Endothelial cell of umbilical vein (primary cell): ENCODE measurements around the gene ANKRD33. TPM values are rescaled to one million over a fixed set of nuclear protein-coding genes. Genes with fewer than 3 reads are reported as not detected.

ENCODE experiments used
- BruUV-seq: library from RNA; stranded (reverse); fragments of 400-500 nt; replicated peaks from 2 replicates; lab custom pipeline; 2021; lab: Mats Ljungman, UMichigan
- CTCF ChIA-PET: fragments of 300-600, 350-600 bp; sonication (Branson Sonifier 250); formaldehyde crosslinking; loops from one replicate; lab custom pipeline; 2021; ENCODE audit warnings: antibody characterized with exemption, inconsistent platforms; lab: Charles Lee
- POLR2A ChIA-PET: fragments of 300-600, 350-600 bp; sonication (Branson Sonifier 250); formaldehyde crosslinking; loops from one replicate; lab custom pipeline; 2021; ENCODE audit warnings: antibody characterized with exemption, inconsistent platforms; lab: Charles Lee
- DNase-seq: peaks from one replicate; pipeline ENCODE4 v3.0.0-alpha.2; 2011; ENCODE audit warnings: low read depth, low spot score
- FAIRE-seq: peaks from 2 replicates; lab custom pipeline; 2011; peaks lifted over from hg19 to GRCh38; lab: Jason Lieb, UNC
- H2AFZ ChIP-seq: 2 replicates; pipeline ENCODE4 v1.6.0; 2012; ENCODE audit warnings: low read depth, low read length, control low read depth, inconsistent platforms
- H3K27ac ChIP-seq: 2 replicates; pipeline ENCODE4 v1.5.1; 2011; ENCODE audit warnings: low read depth, mild to moderate bottlenecking, control low read depth, low read length, moderate library complexity; ENCODE audit not compliant: insufficient read depth
- H3K27me3 ChIP-seq, 2 experiments: 2 replicates each; pipeline versions ENCODE4 v1.6.0 to v1.6.1; 2011; ENCODE audit warnings: low read length in 2 of 2, mixed read lengths in 1 of 2; ENCODE audit not compliant: control insufficient read depth in 2 of 2, insufficient read depth in 2 of 2
- H3K36me3 ChIP-seq, 2 experiments: 2 replicates in 1 of 2; 3 replicates in 1 of 2; pipeline ENCODE4 v1.5.1; 2011; ENCODE audit warnings: low read length in 2 of 2, mild to moderate bottlenecking in 1 of 2, moderate library complexity in 1 of 2; ENCODE audit not compliant: control insufficient read depth in 2 of 2, insufficient read depth in 2 of 2; ENCODE audit errors: extremely low read depth in 1 of 2
- H3K4me1 ChIP-seq: 3 replicates; pipeline ENCODE4 v1.5.1; 2011; ENCODE audit warnings: mild to moderate bottlenecking, low read length; ENCODE audit not compliant: control insufficient read depth, insufficient read depth; ENCODE audit errors: extremely low read depth
- H3K4me2 ChIP-seq: 2 replicates; pipeline ENCODE4 v1.6.1; 2011; ENCODE audit warnings: low read length, control low read depth, mixed read lengths; ENCODE audit not compliant: insufficient read depth
- H3K4me3 ChIP-seq, 3 experiments: fragments of 200-600 bp in 1 of 3; sonication (generic), shearing (Covaris generic) in 1 of 3; replicated peaks in 1 of 3; 2 replicates each; pipeline ENCODE4 v1.5.1; 2011 to 2016; ENCODE audit warnings: control low read depth in 3 of 3, low read length in 3 of 3, mild to moderate bottlenecking in 2 of 3, inconsistent platforms in 1 of 3, low read depth in 1 of 3, moderate library complexity in 1 of 3; ENCODE audit not compliant: insufficient read depth in 1 of 3
- H3K79me2 ChIP-seq: 2 replicates; pipeline ENCODE4 v1.6.0; 2012; ENCODE audit warnings: low read length, inconsistent platforms; ENCODE audit not compliant: control insufficient read depth, insufficient read depth
- H3K9ac ChIP-seq: replicated peaks from 2 replicates; pipeline ENCODE3; 2011; ENCODE audit warnings: low read length, control low read depth; ENCODE audit not compliant: insufficient read depth; ENCODE audit errors: extremely low read depth
- H3K9me1 ChIP-seq: replicated peaks from 3 replicates; pipeline ENCODE4 v1.6.0; 2011; ENCODE audit warnings: mild to moderate bottlenecking, low read length; ENCODE audit not compliant: control insufficient read depth, insufficient read depth; ENCODE audit errors: extremely low read depth
- H3K9me3 ChIP-seq: replicated peaks from 2 replicates; pipeline ENCODE4 v1.5.1; 2012; ENCODE audit warnings: low read length, inconsistent platforms; ENCODE audit not compliant: control insufficient read depth, insufficient read depth
- H4K20me1 ChIP-seq: replicated peaks from 2 replicates; pipeline ENCODE3; 2011; ENCODE audit warnings: mild to moderate bottlenecking, low read length; ENCODE audit not compliant: control insufficient read depth, insufficient read depth; ENCODE audit errors: extremely low read depth
- CTCF ChIP-seq, 2 donors: IDR thresholded peaks; 1 replicate in 1 of 2; 2 replicates in 1 of 2; pipeline ENCODE4 v1.5.1; 2011; ENCODE audit warnings: low read length in 2 of 2, mild to moderate bottlenecking in 2 of 2, moderate library complexity in 2 of 2, control low read depth in 1 of 2, inconsistent platforms in 1 of 2, low read depth in 1 of 2; ENCODE audit not compliant: insufficient read depth in 1 of 2; ENCODE audit errors: extremely low read depth in 1 of 2
- EZH2 ChIP-seq: IDR thresholded peaks from 2 replicates; pipeline ENCODE4 v1.6.1; 2012; ENCODE audit warnings: borderline replicate concordance, low read depth, mild to moderate bottlenecking, moderate library complexity, low read length, inconsistent platforms; ENCODE audit not compliant: severe bottlenecking
- FOS ChIP-seq: IDR thresholded peaks from 2 replicates; pipeline ENCODE4 v1.6.1; 2011; ENCODE audit warnings: mild to moderate bottlenecking, low read length, moderate library complexity, borderline replicate concordance; ENCODE audit not compliant: insufficient read depth
- GATA2 ChIP-seq: IDR thresholded peaks from 2 replicates; pipeline ENCODE4 v1.7.0; 2011; ENCODE audit warnings: low read depth, mild to moderate bottlenecking, moderate library complexity, mixed read lengths, low read length; ENCODE audit not compliant: insufficient read length, insufficient read depth
- JUN ChIP-seq: IDR thresholded peaks from 2 replicates; pipeline ENCODE4 v1.6.1; 2011; ENCODE audit warnings: borderline replicate concordance, low read depth; ENCODE audit not compliant: insufficient read length, insufficient read depth
- MAX ChIP-seq: IDR thresholded peaks from 2 replicates; pipeline ENCODE4 v1.6.1; 2011; ENCODE audit not compliant: insufficient read depth, insufficient read length
- MYC ChIP-seq: IDR thresholded peaks from one replicate; pipeline ENCODE4 v1.6.1; 2011; ENCODE audit warnings: mild to moderate bottlenecking, low read depth, low read length
- POLR2A ChIP-seq: IDR thresholded peaks from 2 replicates; pipeline ENCODE4 v1.6.1; 2012; ENCODE audit warnings: low read depth, mild to moderate bottlenecking, control low read depth, low read length
- POLR2AphosphoS5 ChIP-seq: IDR thresholded peaks from 2 replicates; pipeline ENCODE4 v1.6.1; 2012; ENCODE audit warnings: low read depth, mild to moderate bottlenecking, control low read depth, low read length, moderate library complexity; ENCODE audit not compliant: insufficient read depth
- dilution Hi-C: fragments of 300-500 bp; cut with MboI; formaldehyde crosslinking; loops from one replicate; pipeline ENCODE4 v1.15.0; 2019; ENCODE audit warnings: low sequenced_read_pairs; ENCODE audit not compliant: extremely low pct_ligation_motif_present
- intact Hi-C: fragments of 100-400 bp; cut with micrococcal nuclease; formaldehyde crosslinking; loops from one replicate; pipeline ENCODE4 v1.10.0; 2022
- polyA plus RNA-seq, 4 experiments: library from polyadenylated mRNA; depleted of rRNA in 3 of 4; stranded (reverse) in 3 of 4; unstranded in 1 of 4; fragments of >200 nt; gene quantifications; 2 replicates each; pipeline versions ENCODE4 v1.2.1 to v1.2.3, GENCODE V29; 2011 to 2012; ENCODE audit warnings: missing spikeins in 1 of 4
- total RNA-seq: library from RNA; stranded (reverse); gene quantifications from 2 replicates; pipeline ENCODE4 v1.2.3, GENCODE V29; 2021

ANKRD33 gene
- total and polyA plus RNA-seq, 2 donors (not counting 3 experiments of a cell fraction or from before 2014, with no cell fraction given), result 0.80 to 1.2 TPM

- POLR2A ChIA-PET, result interaction anchor here (0.7 kb wide), 1 partner anchor 1521 kb away, joined by 4 read pairs; no protein-coding TSS in a partner anchor
- no TSS peak for BruUV-seq
- Histone ChIP-seq H4K20me1 (no peaks in the 10 kb centered on the region), H3K27ac (no peak overlapping the region), H3K4me2 (no peak overlapping the region), H3K79me2 (no peaks in the 10 kb centered on the region), H3K27me3 (no peaks in the 10 kb centered on the region), H3K9me1 (no peaks in the 10 kb centered on the region), H3K4me1 (peaks cover 6% of the 10 kb centered on the region), H3K9ac (no peak overlapping the region), H2AFZ (no peak overlapping the region), H3K4me3 (no peak overlapping the region), H3K9me3 (no peaks in the 10 kb centered on the region), H3K36me3 (no peaks in the 10 kb centered on the region)
- FAIRE-seq (no peak), DNase-seq (no peak)
- dilution Hi-C loops, result no loop called here
- intact Hi-C loops, result no loop called here
- CTCF ChIA-PET, result interaction anchor here (1.2 to 1.6 kb wide), 2 partner anchors 9 to 23 kb away, joined by 3 to 8 read pairs; no protein-coding TSS in a partner anchor
- TF ChIP-seq POLR2A, result no peak
- no peak for TF ChIP-seq CTCF (IDR thresholded peaks at IDR 0.05; ENCODE audit: extremely low read depth in 1 of 2, insufficient read depth in 1 of 2, low read depth in 1 of 2, low read length in 2 of 2)
- TF ChIP-seq MAX, result no peak
- TF ChIP-seq FOS, result no peak
- TF ChIP-seq JUN, result no peak
- no peak for TF ChIP-seq MYC
- TF ChIP-seq EZH2, result no peak
- TF ChIP-seq GATA2, result no peak
- no peak for TF ChIP-seq POLR2AphosphoS5
These were observed 21.1 kb upstream of the ANKRD33 start for GRCh38 chr12:51866762-51867161.
